Loucy (cell line): ENCODE measurements around the gene SNRNP27.

Experiments
- H2AFZ ChIP-seq: fragments of 200-600 bp; sonication (generic); 2 replicates; pipeline ENCODE4 v1.6.0; 2016; ENCODE audit warnings: antibody characterized with exemption, mild to moderate bottlenecking, low read length, moderate library complexity
- H3F3A ChIP-seq: fragments of 200-600 bp; 2 replicates; pipeline ENCODE4 v1.6.0; 2016; ENCODE audit warnings: antibody characterized with exemption, low read depth, mild to moderate bottlenecking
- H3K27me3 ChIP-seq: fragments of 200-600 bp; sonication (generic); 2 replicates; pipeline ENCODE4 v1.6.1; 2014; ENCODE audit warnings: low read length, mild to moderate bottlenecking; ENCODE audit not compliant: insufficient read depth, poor library complexity, severe bottlenecking
- H3K36me3 ChIP-seq: fragments of 200-600 bp; sonication (generic); 2 replicates; pipeline ENCODE4 v1.6.1; 2016; ENCODE audit warnings: low read length; ENCODE audit not compliant: insufficient read depth
- H3K4me1 ChIP-seq: fragments of 200-600 bp; sonication (generic); 2 replicates; pipeline ENCODE4 v1.5.1; 2014; ENCODE audit warnings: low read length, mild to moderate bottlenecking; ENCODE audit not compliant: insufficient read depth, poor library complexity, severe bottlenecking
- H3K4me2 ChIP-seq: fragments of 200-600 bp; sonication (generic); 2 replicates; pipeline ENCODE4 v1.6.0; 2014; ENCODE audit warnings: antibody characterized with exemption, low read length, low read depth, mild to moderate bottlenecking; ENCODE audit not compliant: poor library complexity, severe bottlenecking
- H3K4me3 ChIP-seq: fragments of 200-600 bp; sonication (generic); 2 replicates; pipeline ENCODE4 v1.5.1; 2014; ENCODE audit warnings: low read length, mild to moderate bottlenecking, mixed read lengths; ENCODE audit not compliant: poor library complexity, severe bottlenecking
- H3K79me2 ChIP-seq: fragments of 200-600 bp; sonication (generic); 2 replicates; pipeline ENCODE4 v1.6.1; 2014; ENCODE audit warnings: low read length; ENCODE audit not compliant: insufficient read depth
- H3K9ac ChIP-seq: fragments of 200-600 bp; sonication (generic); 2 replicates; pipeline ENCODE4 v1.6.0; 2014; ENCODE audit warnings: mild to moderate bottlenecking, low read depth, low read length, moderate library complexity; ENCODE audit not compliant: poor library complexity, severe bottlenecking
- H3K9me2 ChIP-seq: fragments of 200-600 bp; sonication (generic); replicated peaks from 2 replicates; pipeline ENCODE4 v1.6.1; 2016; ENCODE audit warnings: low read depth, low read length, mixed read lengths
- H3K9me3 ChIP-seq: fragments of 200-600 bp; sonication (generic); 2 replicates; pipeline ENCODE4 v1.6.1; 2014; ENCODE audit warnings: mild to moderate bottlenecking, antibody characterized with exemption, low read length, low read depth; ENCODE audit not compliant: insufficient read depth
- H4K20me1 ChIP-seq: fragments of 200-600 bp; sonication (generic); 2 replicates; pipeline ENCODE4 v1.6.0; 2014; ENCODE audit warnings: antibody characterized with exemption, low read length, mild to moderate bottlenecking; ENCODE audit not compliant: insufficient read depth, poor library complexity, severe bottlenecking
- EZH2phosphoT487 ChIP-seq: fragments of 200-600 bp; IDR thresholded peaks from 2 replicates; pipeline ENCODE4 v1.6.1; 2018; ENCODE audit warnings: antibody characterized with exemption, mild to moderate bottlenecking, moderate library complexity, borderline replicate concordance
- TF ChIP-seq, protein P1 (sequence below): fragments of 200-600 bp; sonication (generic); conservative IDR thresholded peaks from 2 replicates; pipeline ENCODE4 v1.5.1; 2014; ENCODE audit warnings: mild to moderate bottlenecking, antibody characterized with exemption, low read length

The SNRNP27 gene

GRCh38 chr2:69933254-69933828 is 39.6 kb downstream of the SNRNP27 start:
- H3K4me3 ChIP-seq, result no peak overlapping the region
- H3K9me2 ChIP-seq, result no peaks in the 10 kb centered on the region
- TF ChIP-seq, protein P1, sequence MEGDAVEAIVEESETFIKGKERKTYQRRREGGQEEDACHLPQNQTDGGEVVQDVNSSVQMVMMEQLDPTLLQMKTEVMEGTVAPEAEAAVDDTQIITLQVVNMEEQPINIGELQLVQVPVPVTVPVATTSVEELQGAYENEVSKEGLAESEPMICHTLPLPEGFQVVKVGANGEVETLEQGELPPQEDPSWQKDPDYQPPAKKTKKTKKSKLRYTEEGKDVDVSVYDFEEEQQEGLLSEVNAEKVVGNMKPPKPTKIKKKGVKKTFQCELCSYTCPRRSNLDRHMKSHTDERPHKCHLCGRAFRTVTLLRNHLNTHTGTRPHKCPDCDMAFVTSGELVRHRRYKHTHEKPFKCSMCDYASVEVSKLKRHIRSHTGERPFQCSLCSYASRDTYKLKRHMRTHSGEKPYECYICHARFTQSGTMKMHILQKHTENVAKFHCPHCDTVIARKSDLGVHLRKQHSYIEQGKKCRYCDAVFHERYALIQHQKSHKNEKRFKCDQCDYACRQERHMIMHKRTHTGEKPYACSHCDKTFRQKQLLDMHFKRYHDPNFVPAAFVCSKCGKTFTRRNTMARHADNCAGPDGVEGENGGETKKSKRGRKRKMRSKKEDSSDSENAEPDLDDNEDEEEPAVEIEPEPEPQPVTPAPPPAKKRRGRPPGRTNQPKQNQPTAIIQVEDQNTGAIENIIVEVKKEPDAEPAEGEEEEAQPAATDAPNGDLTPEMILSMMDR, result no peak
- no peak for TF ChIP-seq EZH2phosphoT487
- no peaks in the 10 kb centered on the region for H3K27me3 ChIP-seq
- H3F3A ChIP-seq, result no peaks in the 10 kb centered on the region
- H2AFZ ChIP-seq, result no peak overlapping the region
- H3K4me1 ChIP-seq, result peaks cover 20% of the 10 kb centered on the region
- H3K4me2 ChIP-seq, result no peak overlapping the region
- no peak overlapping the region for H3K9ac ChIP-seq
- H3K36me3 ChIP-seq, result peaks cover 19% of the 10 kb centered on the region; the same call in 1 of the 2 replicates
- no peaks in the 10 kb centered on the region for H3K9me3 ChIP-seq
- no peaks in the 10 kb centered on the region for H3K79me2 ChIP-seq
- H4K20me1 ChIP-seq, result no peaks in the 10 kb centered on the region

DNA sequence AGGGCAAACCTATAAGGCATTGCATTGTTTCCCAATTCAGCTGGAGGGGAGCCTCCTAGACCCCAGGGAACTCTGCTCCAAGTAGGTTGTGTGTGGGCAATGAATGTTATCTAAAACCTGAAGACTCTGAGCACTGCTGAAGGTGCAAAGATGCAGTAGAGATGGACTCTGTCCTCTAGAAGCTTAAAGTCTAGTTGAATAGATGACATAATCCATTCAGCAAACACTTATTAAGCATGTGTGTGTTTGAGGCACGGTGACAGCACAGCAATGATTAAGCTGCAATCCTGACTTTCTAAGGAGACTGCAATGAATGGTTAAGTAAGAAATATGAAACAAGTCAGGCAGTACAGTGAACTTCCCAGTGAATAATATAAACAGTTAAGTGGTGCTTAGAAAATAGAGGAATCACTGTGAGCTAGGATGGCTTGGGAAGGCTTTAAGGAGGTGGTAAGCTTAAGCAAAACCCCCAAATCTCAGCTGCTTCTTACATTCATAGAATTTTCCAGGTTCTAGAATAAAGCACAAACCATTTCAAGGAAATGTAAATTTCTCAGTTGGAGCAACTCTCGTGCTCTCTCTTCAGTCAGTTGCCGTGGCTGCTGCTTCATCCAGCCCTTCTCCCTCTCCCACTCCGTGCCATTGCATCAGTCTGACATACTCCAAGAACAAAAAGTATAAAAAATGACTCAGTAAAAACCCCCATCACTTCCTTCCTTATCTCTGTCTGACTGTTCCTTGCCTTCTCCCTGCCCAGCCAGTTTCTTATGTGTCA is 40.3 kb downstream of the SNRNP27 start:
- H3K4me2 ChIP-seq, result no peak overlapping the region
- no peaks in the 10 kb centered on the region for H3K9me3 ChIP-seq
- no peaks in the 10 kb centered on the region for H3K79me2 ChIP-seq
- TF ChIP-seq EZH2phosphoT487, result no peak
- TF ChIP-seq, protein P1, result no peak
- H3K27me3 ChIP-seq, result no peaks in the 10 kb centered on the region
- no peak overlapping the region for H3K4me3 ChIP-seq
- no peaks in the 10 kb centered on the region for H4K20me1 ChIP-seq
- no peaks in the 10 kb centered on the region for H3F3A ChIP-seq
- no peaks in the 10 kb centered on the region for H3K9me2 ChIP-seq
- peaks cover 20% of the 10 kb centered on the region for H3K4me1 ChIP-seq
- H3K36me3 ChIP-seq, result peaks cover 26% of the 10 kb centered on the region; the same call in 1 of the 2 replicates
- H2AFZ ChIP-seq, result no peak overlapping the region
- H3K9ac ChIP-seq, result no peak overlapping the region

- TF ChIP-seq, protein P1, result no peak
- TF ChIP-seq EZH2phosphoT487, result no peak
- Histone ChIP-seq H2AFZ (no peak overlapping the region), H3K4me3 (no peak overlapping the region), H3K9me3 (no peaks in the 10 kb centered on the region), H3K4me1 (peaks cover 20% of the 10 kb centered on the region), H3K79me2 (no peaks in the 10 kb centered on the region), H3K36me3 (peaks cover 30% of the 10 kb centered on the region; the same call in 1 of the 2 replicates), H3F3A (no peaks in the 10 kb centered on the region), H3K4me2 (no peak overlapping the region), H4K20me1 (no peaks in the 10 kb centered on the region), H3K27me3 (no peaks in the 10 kb centered on the region), H3K9me2 (no peaks in the 10 kb centered on the region), H3K9ac (no peak overlapping the region)
Observed at GRCh38 chr2:69934614-69934908, 40.8 kb downstream of the SNRNP27 start.
